Measurements from ENCODE around the gene HSPBAP1.

The HSPBAP1 gene

DNA sequence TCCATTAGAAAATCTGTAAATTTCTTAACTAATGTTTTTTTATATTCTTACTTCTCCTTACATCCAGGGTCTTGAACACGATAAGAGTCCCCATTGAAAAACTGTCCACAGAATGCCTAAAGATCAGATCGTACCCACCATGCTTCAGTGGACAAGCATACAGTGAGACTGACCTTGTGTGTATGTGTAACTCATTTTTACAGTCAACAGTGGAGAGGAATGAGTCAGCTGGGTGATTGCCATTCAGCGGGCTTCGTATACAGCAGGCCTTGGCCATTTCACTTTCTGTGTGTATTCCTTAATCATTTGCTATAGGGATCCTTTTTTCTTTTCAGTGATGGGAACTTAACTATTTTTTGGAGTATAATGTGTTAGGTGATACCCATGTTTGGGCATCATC, 102.4 kb downstream of the HSPBAP1 start:
- no peak for DNase-seq (ENCODE audit: low read depth in 2 of 2, low spot score in 1 of 2)

DNA sequence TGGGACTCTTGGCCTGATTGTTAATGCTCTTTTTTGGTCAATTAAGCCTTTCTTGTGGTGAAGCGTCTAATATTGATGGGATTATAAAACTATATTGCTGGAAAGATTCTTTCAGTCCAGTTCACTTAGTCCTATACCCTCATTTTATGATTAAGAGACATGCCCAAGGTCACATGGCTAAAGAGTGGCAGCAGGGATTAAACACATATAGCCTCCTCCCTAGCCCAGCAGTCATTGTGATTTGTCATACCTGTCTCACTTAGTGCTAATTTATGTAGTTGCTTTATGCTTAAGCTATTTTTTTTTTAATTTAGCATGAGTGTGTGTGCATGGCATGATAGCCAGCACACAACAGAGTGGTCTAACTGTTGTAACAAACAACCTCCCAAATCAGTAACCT, 103.5 kb downstream of the HSPBAP1 start:
- DNase-seq (ENCODE audit: low read depth in 2 of 2, low spot score in 1 of 2): no peak

Measured in stimulated activated CD8-positive, alpha-beta memory T cell treated with anti-CD3 and anti-CD28 coated beads, Interleukin-4, amount 100 ng/mL, for 1 hour (primary cell).